HepG2 (cell line): ENCODE data around the gene CBFA2T2. TPM values are rescaled to one million over a fixed set of nuclear protein-coding genes. Genes with fewer than 3 reads are reported as not detected.

Experiments used
- ATF7 ChIP-seq, 2 experiments: fragments of 450-650 bp in 1 of 2; sonication (generic) in 1 of 2; formaldehyde crosslinking in 1 of 2; IDR thresholded peaks; 2 replicates each; pipeline versions ENCODE4 v1.4.0 to v1.6.1; 2016 to 2020; ENCODE audit warnings: antibody characterized with exemption in 1 of 2, mild to moderate bottlenecking in 1 of 2, missing genetic modification reagents in 1 of 2
- CEBPB ChIP-seq: IDR thresholded peaks from 2 replicates; pipeline ENCODE4 v1.6.1; 2011; ENCODE audit warnings: low read depth, low read length, improper control_type of control experiment, borderline replicate concordance
- GATAD2A ChIP-seq: IDR thresholded peaks from 2 replicates; pipeline ENCODE4 v1.6.1; 2016
- KLF11 ChIP-seq: IDR thresholded peaks from 2 replicates; pipeline ENCODE4 v1.6.1; 2016; ENCODE audit warnings: missing compliant biosample characterization
- KLF9 ChIP-seq: IDR thresholded peaks from 2 replicates; pipeline ENCODE4 v1.6.1; 2016; ENCODE audit warnings: low read depth
- NFKB2 ChIP-seq: sonication (generic); formaldehyde crosslinking; IDR thresholded peaks from 2 replicates; pipeline ENCODE4 v1.4.0; 2020; ENCODE audit warnings: missing genetic modification reagents, borderline replicate concordance
- RARG ChIP-seq: sonication (generic); formaldehyde crosslinking; IDR thresholded peaks from 2 replicates; pipeline ENCODE4 v1.4.0; 2020; ENCODE audit warnings: low read depth, mild to moderate bottlenecking, missing genetic modification reagents
- SUZ12 ChIP-seq: fragments of 150-350 bp; IDR thresholded peaks from 2 replicates; pipeline ENCODE4 v1.6.1; 2014; ENCODE audit warnings: low read depth, low read length
- ZFP36 ChIP-seq: fragments of 150-350 bp; IDR thresholded peaks from 2 replicates; pipeline ENCODE4 v1.6.1; 2018; ENCODE audit warnings: borderline replicate concordance, low read length, low read depth; ENCODE audit not compliant: partially characterized antibody
- ZFY ChIP-seq: sonication (generic); formaldehyde crosslinking; IDR thresholded peaks from 2 replicates; pipeline ENCODE4 v1.4.0; 2020; ENCODE audit warnings: missing genetic modification reagents
- ZKSCAN1 ChIP-seq: fragments of 150-350 bp; IDR thresholded peaks from 2 replicates; pipeline ENCODE4 v1.6.1; 2014; ENCODE audit warnings: low read length
- ZNF460 ChIP-seq: sonication (generic); formaldehyde crosslinking; IDR thresholded peaks from 2 replicates; pipeline ENCODE4 v1.5.1; 2020; ENCODE audit warnings: missing genetic modification reagents, mild to moderate bottlenecking, borderline replicate concordance
- ZNF550 ChIP-seq: sonication (generic); formaldehyde crosslinking; IDR thresholded peaks from 2 replicates; pipeline ENCODE4 v1.4.0; 2020; ENCODE audit warnings: mild to moderate bottlenecking, missing genetic modification reagents, borderline replicate concordance
- ZNF558 ChIP-seq: sonication (generic); formaldehyde crosslinking; IDR thresholded peaks from 2 replicates; pipeline ENCODE4 v1.9.0; 2022; ENCODE audit warnings: mild to moderate bottlenecking, missing genetic modification reagents, borderline replicate concordance
- polyA plus RNA-seq, 8 experiments: library from polyadenylated mRNA; depleted of rRNA in 3 of 8; stranded (reverse) in 7 of 8; unstranded in 1 of 8; fragments of >200 nt; fragmentation: Illumina TruSeq in 4 of 8; extraction: Trizol in 4 of 8; gene quantifications; 2 replicates each; pipeline versions ENCODE4 v1.2.1 to v1.2.3, GENCODE V29; 2011 to 2016; ENCODE audit warnings: low read depth in 4 of 8, missing spikeins in 1 of 8, mixed read lengths in 1 of 8; ENCODE audit not compliant: insufficient read depth in 1 of 8
- total RNA-seq, 5 experiments: library from RNA; depleted of rRNA; stranded (reverse); fragments of >200 nt; fragmentation: Illumina TruSeq; extraction: Trizol; gene quantifications; 2 replicates each; pipeline ENCODE4 v1.2.3, GENCODE V29; 2016; ENCODE audit warnings: low read depth in 1 of 5
- TF ChIP-seq, protein P1 (sequence below): IDR thresholded peaks from 2 replicates; pipeline ENCODE4 v1.6.1; 2016; ENCODE audit warnings: mild to moderate bottlenecking
- TF ChIP-seq, protein P2 (sequence below): sonication (generic); formaldehyde crosslinking; IDR thresholded peaks from 2 replicates; pipeline ENCODE4 v1.9.0; 2021; ENCODE audit warnings: missing genetic modification reagents, borderline replicate concordance
- TF ChIP-seq, protein P3 (sequence below): IDR thresholded peaks from 2 replicates; pipeline ENCODE4 v1.6.1; 2012; ENCODE audit warnings: low read length, improper control_type of control experiment
- TF ChIP-seq, protein P4 (sequence below): sonication (generic); formaldehyde crosslinking; IDR thresholded peaks from 2 replicates; pipeline ENCODE4 v1.8.0; 2022; ENCODE audit warnings: mild to moderate bottlenecking, missing genetic modification reagents, borderline replicate concordance
- TF ChIP-seq, protein P5 (sequence below): IDR thresholded peaks from 2 replicates; pipeline ENCODE4 v1.6.1; 2012; ENCODE audit warnings: low read depth, low read length, improper control_type of control experiment

CBFA2T2 gene
- total and polyA plus RNA-seq, 2 of the 13 experiments (the other 11 are each of a cell fraction or from before 2014, with no cell fraction given): 6.3 to 21.2 TPM

DNA sequence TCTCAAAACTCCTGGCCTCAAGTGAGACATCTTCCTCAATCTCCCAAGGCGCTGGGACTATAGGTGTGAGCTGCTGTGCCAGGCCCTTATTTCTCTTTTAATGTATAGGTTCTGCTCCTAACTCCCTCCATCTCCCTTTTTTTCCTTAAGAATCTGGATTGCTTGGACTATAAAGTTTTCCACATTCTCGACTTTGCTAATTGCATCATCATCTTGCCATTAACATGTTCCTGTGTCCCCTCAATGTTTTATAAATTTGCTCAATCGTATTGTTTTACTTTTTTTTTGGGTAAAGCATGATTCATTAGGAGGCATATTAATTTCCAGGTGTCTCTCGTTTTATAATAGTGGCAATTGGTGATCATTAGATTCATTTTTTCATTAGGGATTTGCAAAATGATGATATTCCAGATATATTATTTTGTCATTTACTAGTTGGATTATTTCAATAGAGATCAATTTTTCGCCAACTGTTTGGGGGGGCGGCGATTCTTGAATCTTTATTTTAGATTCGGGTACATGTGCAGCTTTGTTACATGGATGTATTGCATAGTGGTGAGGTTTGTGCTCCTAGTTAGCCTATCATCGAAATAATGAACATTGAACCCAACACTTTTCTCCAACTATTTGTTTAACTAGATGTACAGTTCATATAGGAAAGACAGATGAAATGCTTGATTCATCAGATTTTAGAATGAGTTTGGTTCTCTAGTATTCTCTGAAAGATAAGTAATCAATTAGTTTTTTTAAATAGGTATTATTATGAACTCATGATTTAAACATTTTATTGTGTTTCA is 68.7 kb downstream of the CBFA2T2 start (continued):
- TF ChIP-seq, protein P1, sequence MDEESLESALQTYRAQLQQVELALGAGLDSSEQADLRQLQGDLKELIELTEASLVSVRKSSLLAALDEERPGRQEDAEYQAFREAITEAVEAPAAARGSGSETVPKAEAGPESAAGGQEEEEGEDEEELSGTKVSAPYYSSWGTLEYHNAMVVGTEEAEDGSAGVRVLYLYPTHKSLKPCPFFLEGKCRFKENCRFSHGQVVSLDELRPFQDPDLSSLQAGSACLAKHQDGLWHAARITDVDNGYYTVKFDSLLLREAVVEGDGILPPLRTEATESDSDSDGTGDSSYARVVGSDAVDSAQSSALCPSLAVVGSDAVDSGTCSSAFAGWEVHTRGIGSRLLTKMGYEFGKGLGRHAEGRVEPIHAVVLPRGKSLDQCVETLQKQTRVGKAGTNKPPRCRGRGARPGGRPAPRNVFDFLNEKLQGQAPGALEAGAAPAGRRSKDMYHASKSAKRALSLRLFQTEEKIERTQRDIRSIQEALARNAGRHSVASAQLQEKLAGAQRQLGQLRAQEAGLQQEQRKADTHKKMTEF: no peak
- TF ChIP-seq NFKB2 (CRISPR knock-in tag): no peak
- no peak for TF ChIP-seq ZNF558 (CRISPR knock-in tag)
- peak; percentile 63; the same call in 1 of the 2 replicates for TF ChIP-seq ATF7 (IDR thresholded peaks at IDR 0.05)
- TF ChIP-seq ATF7 (CRISPR knock-in tag; IDR thresholded peaks at IDR 0.05): no peak
- TF ChIP-seq, protein P2, sequence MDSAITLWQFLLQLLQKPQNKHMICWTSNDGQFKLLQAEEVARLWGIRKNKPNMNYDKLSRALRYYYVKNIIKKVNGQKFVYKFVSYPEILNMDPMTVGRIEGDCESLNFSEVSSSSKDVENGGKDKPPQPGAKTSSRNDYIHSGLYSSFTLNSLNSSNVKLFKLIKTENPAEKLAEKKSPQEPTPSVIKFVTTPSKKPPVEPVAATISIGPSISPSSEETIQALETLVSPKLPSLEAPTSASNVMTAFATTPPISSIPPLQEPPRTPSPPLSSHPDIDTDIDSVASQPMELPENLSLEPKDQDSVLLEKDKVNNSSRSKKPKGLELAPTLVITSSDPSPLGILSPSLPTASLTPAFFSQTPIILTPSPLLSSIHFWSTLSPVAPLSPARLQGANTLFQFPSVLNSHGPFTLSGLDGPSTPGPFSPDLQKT (CRISPR knock-in tag): no peak
- TF ChIP-seq ZFY (CRISPR knock-in tag): no peak
- TF ChIP-seq RARG (CRISPR knock-in tag): no peak
- no peak for TF ChIP-seq ZFP36
- TF ChIP-seq, protein P3, sequence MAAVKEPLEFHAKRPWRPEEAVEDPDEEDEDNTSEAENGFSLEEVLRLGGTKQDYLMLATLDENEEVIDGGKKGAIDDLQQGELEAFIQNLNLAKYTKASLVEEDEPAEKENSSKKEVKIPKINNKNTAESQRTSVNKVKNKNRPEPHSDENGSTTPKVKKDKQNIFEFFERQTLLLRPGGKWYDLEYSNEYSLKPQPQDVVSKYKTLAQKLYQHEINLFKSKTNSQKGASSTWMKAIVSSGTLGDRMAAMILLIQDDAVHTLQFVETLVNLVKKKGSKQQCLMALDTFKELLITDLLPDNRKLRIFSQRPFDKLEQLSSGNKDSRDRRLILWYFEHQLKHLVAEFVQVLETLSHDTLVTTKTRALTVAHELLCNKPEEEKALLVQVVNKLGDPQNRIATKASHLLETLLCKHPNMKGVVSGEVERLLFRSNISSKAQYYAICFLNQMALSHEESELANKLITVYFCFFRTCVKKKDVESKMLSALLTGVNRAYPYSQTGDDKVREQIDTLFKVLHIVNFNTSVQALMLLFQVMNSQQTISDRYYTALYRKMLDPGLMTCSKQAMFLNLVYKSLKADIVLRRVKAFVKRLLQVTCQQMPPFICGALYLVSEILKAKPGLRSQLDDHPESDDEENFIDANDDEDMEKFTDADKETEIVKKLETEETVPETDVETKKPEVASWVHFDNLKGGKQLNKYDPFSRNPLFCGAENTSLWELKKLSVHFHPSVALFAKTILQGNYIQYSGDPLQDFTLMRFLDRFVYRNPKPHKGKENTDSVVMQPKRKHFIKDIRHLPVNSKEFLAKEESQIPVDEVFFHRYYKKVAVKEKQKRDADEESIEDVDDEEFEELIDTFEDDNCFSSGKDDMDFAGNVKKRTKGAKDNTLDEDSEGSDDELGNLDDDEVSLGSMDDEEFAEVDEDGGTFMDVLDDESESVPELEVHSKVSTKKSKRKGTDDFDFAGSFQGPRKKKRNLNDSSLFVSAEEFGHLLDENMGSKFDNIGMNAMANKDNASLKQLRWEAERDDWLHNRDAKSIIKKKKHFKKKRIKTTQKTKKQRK: no peak
- no peak for TF ChIP-seq KLF9
- no peak for TF ChIP-seq ZKSCAN1
- TF ChIP-seq, protein P4, sequence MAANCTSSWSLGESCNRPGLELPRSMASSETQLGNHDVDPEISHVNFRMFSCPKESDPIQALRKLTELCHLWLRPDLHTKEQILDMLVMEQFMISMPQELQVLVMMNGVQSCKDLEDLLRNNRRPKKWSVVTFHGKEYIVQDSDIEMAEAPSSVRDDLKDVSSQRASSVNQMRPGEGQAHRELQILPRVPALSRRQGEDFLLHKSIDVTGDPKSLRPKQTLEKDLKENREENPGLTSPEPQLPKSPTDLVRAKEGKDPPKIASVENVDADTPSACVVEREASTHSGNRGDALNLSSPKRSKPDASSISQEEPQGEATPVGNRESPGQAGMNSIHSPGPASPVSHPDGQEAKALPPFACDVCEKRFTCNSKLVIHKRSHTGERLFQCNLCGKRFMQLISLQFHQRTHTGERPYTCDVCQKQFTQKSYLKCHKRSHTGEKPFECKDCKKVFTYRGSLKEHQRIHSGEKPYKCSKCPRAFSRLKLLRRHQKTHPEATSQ: no peak
- no peak; the same call in 1 of the 2 replicates for TF ChIP-seq GATAD2A (CRISPR knock-in tag)
- TF ChIP-seq, protein P5, sequence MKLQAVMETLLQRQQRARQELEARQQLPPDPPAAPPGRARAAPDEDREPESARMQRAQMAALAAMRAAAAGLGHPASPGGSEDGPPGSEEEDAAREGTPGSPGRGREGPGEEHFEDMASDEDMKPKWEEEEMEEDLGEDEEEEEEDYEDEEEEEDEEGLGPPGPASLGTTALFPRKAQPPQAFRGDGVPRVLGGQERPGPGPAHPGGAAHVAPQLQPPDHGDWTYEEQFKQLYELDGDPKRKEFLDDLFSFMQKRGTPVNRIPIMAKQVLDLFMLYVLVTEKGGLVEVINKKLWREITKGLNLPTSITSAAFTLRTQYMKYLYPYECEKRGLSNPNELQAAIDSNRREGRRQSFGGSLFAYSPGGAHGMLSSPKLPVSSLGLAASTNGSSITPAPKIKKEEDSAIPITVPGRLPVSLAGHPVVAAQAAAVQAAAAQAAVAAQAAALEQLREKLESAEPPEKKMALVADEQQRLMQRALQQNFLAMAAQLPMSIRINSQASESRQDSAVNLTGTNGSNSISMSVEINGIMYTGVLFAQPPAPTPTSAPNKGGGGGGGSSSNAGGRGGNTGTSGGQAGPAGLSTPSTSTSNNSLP: peak; percentile 67; the same call in 1 of the 2 replicates
- TF ChIP-seq KLF11 (CRISPR knock-in tag): no peak
- TF ChIP-seq ZNF460 (CRISPR knock-in tag): no peak
- TF ChIP-seq SUZ12: no peak
- no peak for TF ChIP-seq ZNF550 (CRISPR knock-in tag)
- TF ChIP-seq CEBPB: peak; percentile 65
